K562 (cell line): ENCODE data around the gene PTGES3. TPM values are rescaled to one million over a fixed set of nuclear protein-coding genes. Genes with fewer than 3 reads are reported as not detected.

Source experiments
- CTCF ChIP-seq, 3 experiments: IDR thresholded peaks in 2 of 3; conservative IDR thresholded peaks in 1 of 3; 2 replicates each; pipeline ENCODE4 v1.5.1; 2011 to 2012; ENCODE audit warnings: low read length in 3 of 3, mild to moderate bottlenecking in 3 of 3, control low read depth in 2 of 3, improper control_type of control experiment in 1 of 3, inconsistent platforms in 1 of 3, low read depth in 1 of 3, mixed read lengths in 1 of 3, moderate library complexity in 1 of 3; ENCODE audit not compliant: insufficient read depth in 2 of 3
- E2F4 ChIP-seq: sonication (generic); formaldehyde crosslinking; IDR thresholded peaks from 2 replicates; pipeline ENCODE4 v1.8.0; 2022; ENCODE audit warnings: mild to moderate bottlenecking, low read depth, missing genetic modification reagents
- E2F6 ChIP-seq, 2 experiments: IDR thresholded peaks; 2 replicates each; pipeline ENCODE4 v1.6.1; 2011; ENCODE audit warnings: borderline replicate concordance in 1 of 2, control low read depth in 1 of 2, low read depth in 1 of 2, low read length in 1 of 2, mild to moderate bottlenecking in 1 of 2, mixed read lengths in 1 of 2, moderate library complexity in 1 of 2; ENCODE audit not compliant: insufficient read depth in 1 of 2, insufficient read length in 1 of 2, poor library complexity in 1 of 2, severe bottlenecking in 1 of 2; ENCODE audit errors: extremely low read depth in 1 of 2
- FOXP1 ChIP-seq: sonication (generic); formaldehyde crosslinking; IDR thresholded peaks from 2 replicates; pipeline ENCODE4 v1.8.0; 2022; ENCODE audit warnings: mild to moderate bottlenecking, missing genetic modification reagents
- HDAC1 ChIP-seq, 2 experiments: fragments of 450-650 bp; IDR thresholded peaks; 2 replicates each; pipeline ENCODE4 v1.6.1; 2016 to 2017; ENCODE audit warnings: inconsistent platforms in 1 of 2, mild to moderate bottlenecking in 1 of 2, moderate library complexity in 1 of 2
- HMGN3 ChIP-seq: IDR thresholded peaks from 2 replicates; pipeline ENCODE4 v1.6.1; 2011; ENCODE audit warnings: borderline replicate concordance, low read depth, mild to moderate bottlenecking, mixed read lengths, low read length; ENCODE audit not compliant: insufficient read length; ENCODE audit errors: extremely low read depth
- MYC ChIP-seq, 2 experiments: fragments of 250-450 bp in 1 of 2; sonication (Bioruptor Pico) in 1 of 2; IDR thresholded peaks; 2 replicates each; pipeline versions ENCODE4 v1.5.1 to v1.6.1; 2012 to 2021; ENCODE audit warnings: low read depth in 2 of 2, borderline replicate concordance in 1 of 2, improper control_type of control experiment in 1 of 2, low read length in 1 of 2, mild to moderate bottlenecking in 1 of 2, moderate library complexity in 1 of 2
- MYNN ChIP-seq, 2 experiments: sonication (generic); formaldehyde crosslinking in 1 of 2; IDR thresholded peaks; 2 replicates each; pipeline versions ENCODE4 v1.5.0 to v1.6.1; 2016 to 2020; ENCODE audit warnings: antibody characterized with exemption in 1 of 2, missing genetic modification reagents in 1 of 2
- NCOA2 ChIP-seq, 2 experiments: fragments of 450-650 bp; IDR thresholded peaks; 2 replicates each; pipeline ENCODE4 v1.6.1; 2018; ENCODE audit warnings: mild to moderate bottlenecking in 2 of 2, moderate library complexity in 1 of 2; ENCODE audit not compliant: partially characterized antibody in 2 of 2
- NR2C2 ChIP-seq, 2 experiments: fragments of 200-800 bp in 1 of 2; sonication (Bioruptor generic) in 1 of 2; sonication (generic) in 1 of 2; formaldehyde crosslinking in 1 of 2; IDR thresholded peaks; 2 replicates each; pipeline versions ENCODE4 v1.6.1 to v1.8.0; 2016 to 2022; ENCODE audit warnings: mild to moderate bottlenecking in 1 of 2, missing compliant biosample characterization in 1 of 2, missing genetic modification characterization in 1 of 2, missing genetic modification reagents in 1 of 2
- NR2F6 ChIP-seq: fragments of 450-650 bp; formaldehyde crosslinking; IDR thresholded peaks from 2 replicates; pipeline ENCODE4 v1.4.0; 2020; ENCODE audit warnings: mild to moderate bottlenecking
- PCBP1 ChIP-seq: fragments of 200-400 bp; formaldehyde crosslinking; IDR thresholded peaks from 2 replicates; pipeline ENCODE4 v1.6.1; 2018; ENCODE audit warnings: mild to moderate bottlenecking, low read depth, low read length; ENCODE audit not compliant: poor library complexity, severe bottlenecking
- RBM22 ChIP-seq: fragments of 200-400 bp; formaldehyde crosslinking; IDR thresholded peaks from 2 replicates; pipeline ENCODE4 v1.6.1; 2018; ENCODE audit warnings: low read length, low read depth; ENCODE audit not compliant: poor library complexity, severe bottlenecking
- SIX5 ChIP-seq, 2 experiments: IDR thresholded peaks; 2 replicates each; pipeline ENCODE4 v1.6.1; 2011; ENCODE audit warnings: low read length in 2 of 2, borderline replicate concordance in 1 of 2, low read depth in 1 of 2, mild to moderate bottlenecking in 1 of 2, moderate library complexity in 1 of 2; ENCODE audit not compliant: insufficient read depth in 1 of 2
- SRF ChIP-seq, 2 experiments: fragments of 250-450, 450-650 bp in 1 of 2; sonication (Bioruptor Pico) in 1 of 2; sonication (generic) in 1 of 2; formaldehyde crosslinking; IDR thresholded peaks; 2 replicates each; pipeline versions ENCODE4 v1.5.0 to v1.5.1; 2020 to 2022; ENCODE audit warnings: mild to moderate bottlenecking in 1 of 2, missing genetic modification reagents in 1 of 2
- SRSF3 ChIP-seq: fragments of 200-400 bp; formaldehyde crosslinking; IDR thresholded peaks from 2 replicates; pipeline ENCODE4 v1.6.1; 2016; ENCODE audit warnings: mild to moderate bottlenecking, low read length, moderate library complexity; ENCODE audit not compliant: insufficient read depth
- SUPT5H ChIP-seq: fragments of 450-650 bp; IDR thresholded peaks from 2 replicates; pipeline ENCODE4 v1.6.1; 2016
- polyA plus RNA-seq, 8 experiments: library from polyadenylated mRNA; depleted of rRNA in 4 of 8; stranded (reverse) in 5 of 8; unstranded in 3 of 8; fragments of >200 nt; fragmentation: Nextera tagmentation in 2 of 8; fragmentation: Illumina TruSeq in 1 of 8; extraction: Ambion mirVana in 2 of 8; extraction: Trizol in 1 of 8; gene quantifications; 2 replicates each; pipeline versions ENCODE4 v1.2.1 to v1.2.3, GENCODE V29; 2011 to 2014; ENCODE audit warnings: inconsistent platforms in 1 of 8, missing spikeins in 1 of 8
- total RNA-seq, 7 experiments: library from RNA; depleted of rRNA in 6 of 7; stranded (reverse); fragments of >200 nt in 6 of 7; fragmentation: Illumina TruSeq in 2 of 7; extraction: Trizol in 2 of 7; gene quantifications; 2 replicates each; pipeline versions ENCODE4 v1.2.1 to v1.2.3, GENCODE V29; 2011 to 2021; ENCODE audit warnings: low replicate concordance in 1 of 7

Gene PTGES3
- total and polyA plus RNA-seq, 9 of the 15 experiments (the other 6 are each of a cell fraction or from before 2014, with no cell fraction given): 163 to 501 (median 213) TPM

GRCh38 chr12:56687223-56688128 is 608 bp downstream of the PTGES3 start (continued):
- TF ChIP-seq MYC (IDR thresholded peaks at IDR 0.05; ENCODE audit: low read depth, low read length) (peak; percentile 41), MYC (CRISPR knock-in tag; IDR thresholded peaks at IDR 0.05; ENCODE audit: borderline replicate concordance, low read depth) (no peak; the same call in none of the 2 replicates), E2F4 (CRISPR knock-in tag) (peak; percentile 50; the same call in 1 of the 2 replicates), CTCF (IDR thresholded peaks at IDR 0.05 in 2 of 3, conservative IDR thresholded peaks at IDR 0.05 in 1 of 3; ENCODE audit: insufficient read depth in 2 of 3, low read depth in 1 of 3, low read length in 3 of 3) (no peak), SUPT5H (no peak; the same call in none of the 2 replicates), SIX5 (IDR thresholded peaks at IDR 0.05; ENCODE audit: borderline replicate concordance in 1 of 2, insufficient read depth in 1 of 2, low read depth in 1 of 2, low read length in 2 of 2) (no peak), RBM22 (peak; percentile 65), SRSF3 (peak; percentile 67; the same call in 1 of the 2 replicates), PCBP1 (peak; percentile 69), HDAC1 (IDR thresholded peaks at IDR 0.05) (peak in 1 of 2 experiments; percentile 52; a peak in 1 of 4 replicates), NR2C2 (CRISPR knock-in tag; IDR thresholded peaks at IDR 0.05) (0 out of 2 replicates have a peak, but pooled peaks have one; percentile 11), NR2C2 (tag; IDR thresholded peaks at IDR 0.05) (no peak), MYNN (IDR thresholded peaks at IDR 0.05) (no peak), MYNN (CRISPR knock-in tag; IDR thresholded peaks at IDR 0.05) (0 out of 2 replicates have a peak, but pooled peaks have one; percentile 43), SRF (CRISPR knock-in tag; IDR thresholded peaks at IDR 0.05) (no peak), NR2F6 (CRISPR knock-in tag) (no peak), NCOA2 (IDR thresholded peaks at IDR 0.05; ENCODE audit: partially characterized antibody in 2 of 2) (no peak), HMGN3 (peak; percentile 47), FOXP1 (CRISPR knock-in tag) (peak; percentile 54), E2F6 (IDR thresholded peaks at IDR 0.05; ENCODE audit: borderline replicate concordance in 1 of 2, extremely low read depth in 1 of 2, insufficient read depth in 1 of 2, insufficient read length in 1 of 2, low read depth in 1 of 2, low read length in 1 of 2, poor library complexity in 1 of 2, severe bottlenecking in 1 of 2) (peak in 1 of 2 experiments; percentile 4)
